SIG-M5 treated with dmso at 0.1 percent for 504 hours (cell line): ENCODE results near the gene KCNMB3.
A peak's percentile ranks its signal among the peaks of the same experiment; 100 is the strongest.
"Not testable (repeated sequence)": the region's sequence is repeated elsewhere in the genome, so short reads cannot be mapped to it uniquely, and the experiment has no call there.

Source experiments
- DNase-seq: peaks from one replicate; lab custom pipeline; 2025; ENCODE audit not compliant: unreplicated experiment; lab: John Stamatoyannopoulos, UW

KCNMB3 gene, protein sequence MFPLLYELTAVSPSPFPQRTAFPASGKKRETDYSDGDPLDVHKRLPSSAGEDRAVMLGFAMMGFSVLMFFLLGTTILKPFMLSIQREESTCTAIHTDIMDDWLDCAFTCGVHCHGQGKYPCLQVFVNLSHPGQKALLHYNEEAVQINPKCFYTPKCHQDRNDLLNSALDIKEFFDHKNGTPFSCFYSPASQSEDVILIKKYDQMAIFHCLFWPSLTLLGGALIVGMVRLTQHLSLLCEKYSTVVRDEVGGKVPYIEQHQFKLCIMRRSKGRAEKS

GRCh38 chr3:179250803-179251476 lies at the start of gene KCNMB3:
Gene KCNMB3 (minus strand): TSS chr3:179251114. CDS start chr3:179250990, 124 bp downstream.
- DNase-seq = no peak

DNA sequence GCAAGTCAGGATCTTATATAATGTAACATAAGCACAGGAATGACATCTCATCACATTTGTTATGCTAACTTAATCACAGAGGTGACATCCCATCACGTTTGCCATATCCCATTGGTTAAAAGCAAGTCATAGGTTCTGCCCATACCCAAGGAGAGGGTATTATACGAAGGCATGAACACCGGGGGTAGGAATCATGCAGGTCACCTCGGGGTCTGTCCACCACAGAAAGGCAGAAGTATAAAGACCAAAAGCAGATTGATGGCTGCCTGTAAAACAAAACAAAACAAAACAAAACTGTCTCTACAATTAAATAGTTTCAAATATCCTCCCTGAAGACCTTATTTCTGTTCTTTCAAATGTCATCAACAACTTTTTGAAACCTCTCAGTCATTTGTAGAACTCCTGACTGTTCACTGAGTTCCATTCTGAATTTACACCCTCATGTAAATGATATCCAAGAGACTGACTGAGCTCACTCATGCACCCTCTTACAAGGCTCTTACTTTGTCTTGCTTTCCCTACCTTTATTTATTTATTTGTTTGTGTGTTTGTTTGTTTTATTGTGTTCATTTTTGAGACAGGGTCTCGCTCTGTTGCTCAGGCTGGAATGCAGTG lies 49.2 kb upstream of the KCNMB3 start:
- no peak for DNase-seq

- no peak for DNase-seq
These were observed 48.4 kb upstream of the KCNMB3 start for GRCh38 chr3:179299316-179299715.

GRCh38 chr3:179297971-179298725 lies 47.2 kb upstream of the KCNMB3 start:
- no peak for DNase-seq

GRCh38 chr3:179292450-179292849 lies 41.5 kb upstream of the KCNMB3 start:
- no peak for DNase-seq

- no peak for DNase-seq
These were observed 38.4 kb upstream of the KCNMB3 start for GRCh38 chr3:179289295-179289694.

DNA sequence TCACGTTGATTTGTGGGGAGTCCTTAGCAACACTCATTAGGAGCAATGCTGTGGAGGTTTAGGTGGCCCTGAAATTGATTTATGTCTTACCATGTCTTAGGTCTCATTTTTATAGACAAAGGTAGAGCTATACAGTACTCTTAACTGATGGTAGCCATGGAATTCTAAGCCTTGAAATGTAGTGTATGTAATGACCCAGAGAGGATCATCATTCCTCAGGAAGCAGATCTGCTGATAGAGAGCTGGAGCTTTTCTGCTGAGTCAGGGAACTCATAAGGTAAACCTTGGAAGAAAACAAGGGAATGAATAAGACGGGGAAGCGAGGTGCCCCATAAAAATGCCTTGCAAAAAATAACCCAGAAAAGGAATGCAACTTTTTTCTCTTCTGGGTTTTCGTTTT lies 37.9 kb upstream of the KCNMB3 start:
- DNase-seq = peak; percentile 22

DNA sequence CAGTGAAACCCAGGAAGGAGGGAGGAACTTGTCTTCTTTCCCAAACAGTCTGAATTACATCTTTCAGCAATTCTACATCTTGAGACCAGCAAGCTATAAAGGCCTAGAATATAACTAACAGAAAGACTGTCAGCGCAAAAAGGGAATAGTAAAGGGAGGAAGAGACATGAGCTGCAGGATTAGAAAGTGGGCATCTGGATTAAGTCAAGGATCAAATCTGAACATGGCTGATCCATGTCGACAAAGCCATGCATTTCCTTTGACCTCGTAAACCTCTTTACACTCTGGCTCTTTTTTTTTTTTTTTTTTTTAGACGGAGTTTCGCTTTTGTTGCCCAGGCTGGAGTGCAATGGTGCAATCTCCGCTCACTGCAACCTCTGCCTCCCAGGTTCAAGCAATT lies 35.4 kb upstream of the KCNMB3 start:
- no peak for DNase-seq

GRCh38 chr3:179281825-179282224 lies 30.9 kb upstream of the KCNMB3 start:
- no peak for DNase-seq

DNA sequence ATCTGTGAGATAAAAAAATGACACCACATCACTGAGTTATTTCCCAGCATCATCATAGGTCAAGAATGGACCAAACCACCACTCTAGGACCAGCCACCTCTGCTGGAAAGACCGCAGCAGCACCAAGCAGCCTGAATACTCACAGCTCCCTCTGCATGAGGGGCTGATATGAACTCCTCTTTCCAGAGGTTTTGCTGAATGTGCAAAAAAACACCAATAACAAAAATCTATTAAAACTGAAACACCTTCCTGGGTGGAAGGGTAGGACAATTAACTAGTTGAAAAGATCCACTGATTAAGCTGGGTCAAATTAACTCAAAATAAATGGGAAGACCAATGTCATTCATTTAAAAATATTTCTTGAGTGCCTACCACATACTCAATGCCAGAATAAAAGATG lies 28.9 kb upstream of the KCNMB3 start:
- no peak for DNase-seq

- DNase-seq = no peak
These were observed 28.2 kb upstream of the KCNMB3 start for GRCh38 chr3:179278932-179279693.

GRCh38 chr3:179278151-179278550 lies 27.2 kb upstream of the KCNMB3 start:
- no peak for DNase-seq

DNA sequence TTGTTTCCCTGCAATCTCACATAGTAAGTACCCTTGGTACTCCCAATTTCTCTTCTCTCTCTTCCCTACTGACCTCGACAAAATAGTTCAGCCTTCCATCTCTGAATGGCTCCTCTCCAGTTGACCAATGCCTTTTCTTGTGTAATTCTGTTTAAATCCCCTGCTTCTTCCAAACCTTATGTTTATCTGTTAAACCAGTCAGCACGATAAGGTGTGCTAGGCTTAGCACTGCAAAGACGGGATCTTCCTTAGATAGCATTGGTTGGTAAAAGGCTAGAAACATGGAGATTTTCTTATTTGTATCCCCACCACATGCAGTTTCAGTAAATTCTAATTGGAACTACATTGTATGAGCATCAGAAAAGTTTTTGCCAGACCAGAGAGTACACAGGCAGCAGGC lies 25.8 kb upstream of the KCNMB3 start:
- no peak for DNase-seq

DNA sequence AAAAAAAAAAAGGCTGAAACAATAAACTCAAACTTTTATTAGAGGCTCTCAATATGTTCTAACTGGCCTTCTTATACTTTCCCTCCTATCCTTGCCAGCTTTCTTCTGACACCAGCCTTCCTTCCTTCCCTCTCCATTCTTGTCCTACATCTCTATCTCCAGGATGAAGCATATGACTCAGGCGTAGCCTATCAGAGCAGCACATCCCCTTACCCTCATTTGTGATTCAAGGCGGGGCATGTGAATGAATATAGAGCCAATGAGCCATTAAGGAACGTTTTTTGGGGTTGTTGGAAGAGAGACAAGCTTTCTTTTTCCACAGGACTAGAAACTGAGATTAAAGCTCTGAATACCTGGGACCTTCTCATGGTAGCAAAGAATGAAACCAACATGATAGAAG lies 25.1 kb upstream of the KCNMB3 start:
- no peak for DNase-seq

- DNase-seq = not testable (repeated sequence)
These were observed 23.5 kb upstream of the KCNMB3 start for GRCh38 chr3:179274434-179274833.

- no peak for DNase-seq
These were observed 21.5 kb upstream of the KCNMB3 start for GRCh38 chr3:179272385-179272784.

- DNase-seq = no peak
These were observed 18.3 kb upstream of the KCNMB3 start for GRCh38 chr3:179269152-179269707.

GRCh38 chr3:179268400-179269051 lies 17.6 kb upstream of the KCNMB3 start:
- no peak for DNase-seq

GRCh38 chr3:179266701-179267211 lies 15.8 kb upstream of the KCNMB3 start:
- no peak for DNase-seq

- no peak for DNase-seq
These were observed 15.0 kb upstream of the KCNMB3 start for GRCh38 chr3:179265875-179266274.
